ENCODE data around the gene XPO4. TPM values are rescaled to one million over a fixed set of nuclear protein-coding genes. Genes with fewer than 3 reads are reported as not detected.

The XPO4 gene
- total and polyA plus RNA-seq, 2 of the 13 experiments (the other 11 are each of a cell fraction or from before 2014, with no cell fraction given): 8.4 to 24.8 TPM

GRCh38 chr13:20921572-20921971 is 19.0 kb upstream of the XPO4 start:
- CTCF ChIA-PET (ENCODE audit: low intra/inter-chr PET ratio, low total read pairs): no interaction called here
- Histone ChIP-seq H3K79me2 (ENCODE audit: insufficient read depth, low read length) (no peaks in the 10 kb centered on the region), H4K20me1 (ENCODE audit: insufficient read depth, low read length) (no peaks in the 10 kb centered on the region), H3K27me3 (ENCODE audit: control insufficient read depth in 1 of 2, insufficient read depth in 2 of 2, low read length in 2 of 2) (no peaks in the 10 kb centered on the region; a peak in 1 of 5 replicates), H3K9ac (ENCODE audit: insufficient read depth, low read depth, low read length) (no peak overlapping the region), H2AFZ (ENCODE audit: low read length) (no peak overlapping the region), H3K4me2 (ENCODE audit: low read depth, low read length) (peak overlapping the region; percentile 33; the same call in 1 of the 2 replicates), H3K4me1 (ENCODE audit: insufficient read depth, low read length) (peaks cover 31% of the 10 kb centered on the region), H3K9me3 (ENCODE audit: low read length) (no peaks in the 10 kb centered on the region), H3K4me3 (replicated peaks in 1 of 3; ENCODE audit: insufficient read depth in 1 of 3, low read depth in 2 of 3, low read length in 3 of 3) (no peak overlapping the region; a peak in 1 of 6 replicates), H3K36me3 (replicated peaks in 1 of 2; ENCODE audit: control insufficient read depth in 1 of 2, insufficient read depth in 2 of 2, low read length in 2 of 2) (no peaks in the 10 kb centered on the region), H3K27ac (ENCODE audit: extremely low read length, insufficient read depth, low read length) (no peak overlapping the region)
- in situ Hi-C loops (cut with HindIII; ENCODE audit: extremely low pct_ligation_motif_present, low pct_unique_long_range_greater_than_20kb) (loop anchor here (10.0 kb wide), 2 partner anchors 217 to 737 kb away; partner anchors contain the start of gene IL17D), intact Hi-C loops (cut with micrococcal nuclease; ENCODE audit: unreplicated experiment) (loop anchor here (5.0 to 10.0 kb wide), 3 partner anchors 57 to 739 kb away; no protein-coding TSS in a partner anchor)
- FAIRE-seq (peak; percentile 84), DNase-seq (ENCODE audit: low spot score) (peak; percentile 78), ATAC-seq (peak; percentile 91)
- no TSS peak for BruUV-seq (replicated peaks)
- POLR2A ChIA-PET: interaction anchor here (0.9 to 2.0 kb wide), 3 partner anchors 19 to 255 kb away, joined by 4 to 11 read pairs (median 6); partner anchors contain the start of genes MRPL57, SKA3 and XPO4
- 27% methylated on average over 3 of the region's 4 CpGs for WGBS (ENCODE audit: low lambda C conversion rate)
- TF ChIP-seq EHMT2 (IDR thresholded peaks at IDR 0.05; ENCODE audit: borderline replicate concordance, low read depth, low read length): no peak
- TF ChIP-seq PHF20 (CRISPR knock-in tag; IDR thresholded peaks at IDR 0.05): no peak
- TF ChIP-seq IKZF1 (IDR thresholded peaks at IDR 0.05): no peak
- TF ChIP-seq SOX6 (IDR thresholded peaks at IDR 0.05): no peak
- TF ChIP-seq SOX6 (CRISPR knock-in tag; IDR thresholded peaks at IDR 0.05): peak; percentile 37; the same call in 1 of the 2 replicates
- TF ChIP-seq, protein P1, sequence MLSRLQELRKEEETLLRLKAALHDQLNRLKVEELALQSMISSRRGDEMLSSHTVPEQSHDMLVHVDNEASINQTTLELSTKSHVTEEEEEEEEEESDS (CRISPR knock-in tag; IDR thresholded peaks at IDR 0.05; ENCODE audit: borderline replicate concordance): no peak
- TF ChIP-seq KMT2B (CRISPR knock-in tag; IDR thresholded peaks at IDR 0.05): no peak
- no peak for TF ChIP-seq ZBTB7B (CRISPR knock-in tag; IDR thresholded peaks at IDR 0.05)
- no peak for TF ChIP-seq ATF1 (CRISPR knock-in tag; IDR thresholded peaks at IDR 0.05)
- TF ChIP-seq ZNF780A (CRISPR knock-in tag; IDR thresholded peaks at IDR 0.05): no peak
- TF ChIP-seq HNF4G (IDR thresholded peaks at IDR 0.05; ENCODE audit: borderline replicate concordance, low read depth, low read length): peak; percentile 64; the same call in 1 of the 2 replicates
- TF ChIP-seq HNF4G (CRISPR knock-in tag; IDR thresholded peaks at IDR 0.05; ENCODE audit: borderline replicate concordance, low read depth): no peak
- peak; percentile 60 for TF ChIP-seq PAXIP1 (CRISPR knock-in tag; conservative IDR thresholded peaks at IDR 0.05)
- TF ChIP-seq FOSL2 (CRISPR knock-in tag; IDR thresholded peaks at IDR 0.05): 0 out of 2 replicates have a peak, but pooled peaks have one; percentile 17
- TF ChIP-seq KDM1A (CRISPR knock-in tag; IDR thresholded peaks at IDR 0.05): peak; percentile 91; the same call in 1 of the 2 replicates
- TF ChIP-seq SAP130 (CRISPR knock-in tag; IDR thresholded peaks at IDR 0.05; ENCODE audit: low read depth): peak; percentile 53
- no peak for TF ChIP-seq FOXP1 (IDR thresholded peaks at IDR 0.05)
- peak; percentile 40 for TF ChIP-seq FOXP1 (CRISPR knock-in tag; IDR thresholded peaks at IDR 0.05)
- TF ChIP-seq ZNF644 (CRISPR knock-in tag; IDR thresholded peaks at IDR 0.05; ENCODE audit: low read depth): peak; percentile 94
- TF ChIP-seq, protein P2, sequence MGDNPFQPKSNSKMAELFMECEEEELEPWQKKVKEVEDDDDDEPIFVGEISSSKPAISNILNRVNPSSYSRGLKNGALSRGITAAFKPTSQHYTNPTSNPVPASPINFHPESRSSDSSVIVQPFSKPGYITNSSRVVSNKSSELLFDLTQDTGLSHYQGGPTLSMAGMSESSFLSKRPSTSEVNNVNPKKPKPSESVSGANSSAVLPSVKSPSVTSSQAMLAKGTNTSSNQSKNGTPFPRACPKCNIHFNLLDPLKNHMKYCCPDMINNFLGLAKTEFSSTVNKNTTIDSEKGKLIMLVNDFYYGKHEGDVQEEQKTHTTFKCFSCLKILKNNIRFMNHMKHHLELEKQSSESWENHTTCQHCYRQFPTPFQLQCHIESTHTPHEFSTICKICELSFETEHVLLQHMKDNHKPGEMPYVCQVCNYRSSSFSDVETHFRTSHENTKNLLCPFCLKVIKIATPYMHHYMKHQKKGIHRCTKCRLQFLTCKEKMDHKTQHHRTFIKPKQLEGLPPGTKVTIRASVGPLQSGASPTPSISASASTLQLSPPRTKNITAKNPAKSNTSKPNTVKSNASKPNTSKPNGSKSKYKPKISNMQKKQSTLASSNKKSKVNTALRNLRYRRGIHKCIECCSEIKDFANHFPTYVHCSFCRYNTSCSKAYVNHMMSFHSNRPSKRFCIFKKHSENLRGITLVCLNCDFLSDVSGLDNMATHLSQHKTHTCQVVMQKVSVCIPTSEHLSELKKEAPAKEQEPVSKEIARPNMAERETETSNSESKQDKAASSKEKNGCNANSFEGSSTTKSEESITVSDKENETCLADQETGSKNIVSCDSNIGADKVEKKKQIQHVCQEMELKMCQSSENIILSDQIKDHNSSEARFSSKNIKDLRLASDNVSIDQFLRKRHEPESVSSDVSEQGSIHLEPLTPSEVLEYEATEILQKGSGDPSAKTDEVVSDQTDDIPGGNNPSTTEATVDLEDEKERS (CRISPR knock-in tag; IDR thresholded peaks at IDR 0.05): no peak
- no peak for TF ChIP-seq PCBP1 (IDR thresholded peaks at IDR 0.05; ENCODE audit: borderline replicate concordance, low read depth, low read length)
- no peak for TF ChIP-seq KLF13 (CRISPR knock-in tag; IDR thresholded peaks at IDR 0.05)

All from HepG2 (cell line).